Gastroesophageal sphincter (tissue), 3 donors: ENCODE measurements around the gene HDLBP.

Source experiments
- EP300 ChIP-seq: sonication (generic); formaldehyde crosslinking; IDR thresholded peaks from one replicate; pipeline ENCODE4 v1.6.1; 2017; ENCODE audit warnings: antibody characterized with exemption, mild to moderate bottlenecking
- TF ChIP-seq, protein P1 (sequence below), 4 experiments: fragments of 200-600 bp in 2 of 4; fragments of 450-650 bp in 2 of 4; sonication (generic) in 1 of 4; IDR thresholded peaks; one replicate each; pipeline ENCODE4 v1.5.1; 2017 to 2019; ENCODE audit warnings: antibody characterized with exemption in 4 of 4, mild to moderate bottlenecking in 2 of 4, moderate library complexity in 2 of 4

DNA sequence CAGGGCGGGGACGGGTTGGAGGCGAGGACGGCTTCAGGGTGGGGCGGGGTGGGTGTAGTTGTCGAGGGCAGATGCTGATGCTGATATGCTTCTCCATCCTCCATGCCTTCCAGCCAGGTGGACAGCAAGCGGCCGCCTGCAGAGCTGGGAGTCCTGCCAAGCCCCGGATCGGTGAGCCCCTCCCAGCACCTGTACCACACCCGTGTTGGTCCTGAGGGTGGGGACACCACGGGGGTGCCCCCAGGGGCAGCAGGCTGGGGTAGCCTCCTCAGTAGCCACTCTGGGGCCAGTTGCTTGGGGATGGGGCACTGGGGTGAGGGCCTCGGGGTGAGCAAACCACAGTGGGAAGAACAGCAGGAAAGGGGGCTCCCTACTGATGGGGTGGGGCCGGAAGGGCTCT, 124.4 kb downstream of the HDLBP start:
- TF ChIP-seq, protein P1, sequence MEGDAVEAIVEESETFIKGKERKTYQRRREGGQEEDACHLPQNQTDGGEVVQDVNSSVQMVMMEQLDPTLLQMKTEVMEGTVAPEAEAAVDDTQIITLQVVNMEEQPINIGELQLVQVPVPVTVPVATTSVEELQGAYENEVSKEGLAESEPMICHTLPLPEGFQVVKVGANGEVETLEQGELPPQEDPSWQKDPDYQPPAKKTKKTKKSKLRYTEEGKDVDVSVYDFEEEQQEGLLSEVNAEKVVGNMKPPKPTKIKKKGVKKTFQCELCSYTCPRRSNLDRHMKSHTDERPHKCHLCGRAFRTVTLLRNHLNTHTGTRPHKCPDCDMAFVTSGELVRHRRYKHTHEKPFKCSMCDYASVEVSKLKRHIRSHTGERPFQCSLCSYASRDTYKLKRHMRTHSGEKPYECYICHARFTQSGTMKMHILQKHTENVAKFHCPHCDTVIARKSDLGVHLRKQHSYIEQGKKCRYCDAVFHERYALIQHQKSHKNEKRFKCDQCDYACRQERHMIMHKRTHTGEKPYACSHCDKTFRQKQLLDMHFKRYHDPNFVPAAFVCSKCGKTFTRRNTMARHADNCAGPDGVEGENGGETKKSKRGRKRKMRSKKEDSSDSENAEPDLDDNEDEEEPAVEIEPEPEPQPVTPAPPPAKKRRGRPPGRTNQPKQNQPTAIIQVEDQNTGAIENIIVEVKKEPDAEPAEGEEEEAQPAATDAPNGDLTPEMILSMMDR (IDR thresholded peaks at IDR 0.05): no peak
- TF ChIP-seq EP300: no peak
